Fibroblast of pulmonary artery (primary cell): ENCODE data around the gene NPIPA7.
"Not testable (repeated sequence)": the region's sequence is repeated elsewhere in the genome, so short reads cannot be mapped to it uniquely, and the experiment has no call there.

Experiments used
- DNase-seq: peaks from one replicate; pipeline ENCODE4 v3.0.0-alpha.2; 2010; ENCODE audit warnings: low read depth
- H3K4me3 ChIP-seq: replicated peaks from 2 replicates; pipeline ENCODE4 v1.5.1; 2011; ENCODE audit warnings: low read depth, mild to moderate bottlenecking, control low read depth, low read length, moderate library complexity

Gene NPIPA7

GRCh38 chr16:16413773-16414172 lies 34.8 kb downstream of the NPIPA7 start:
- not testable (repeated sequence) for DNase-seq, H3K4me3 ChIP-seq

- not testable (repeated sequence) for H3K4me3 ChIP-seq, DNase-seq
Measured at GRCh38 chr16:16417071-16417470, 38.1 kb downstream of the NPIPA7 start.

GRCh38 chr16:16417914-16418544 lies 39.1 kb downstream of the NPIPA7 start:
- H3K4me3 ChIP-seq, DNase-seq: not testable (repeated sequence)

GRCh38 chr16:16420515-16420914 lies 41.6 kb downstream of the NPIPA7 start:
- DNase-seq, H3K4me3 ChIP-seq: not testable (repeated sequence)

- DNase-seq, H3K4me3 ChIP-seq: not testable (repeated sequence)
Measured at GRCh38 chr16:16425146-16425545, 46.2 kb downstream of the NPIPA7 start.

GRCh38 chr16:16431135-16431534 lies 52.2 kb downstream of the NPIPA7 start:
- DNase-seq, H3K4me3 ChIP-seq: not testable (repeated sequence)

GRCh38 chr16:16434711-16435110 lies 55.8 kb downstream of the NPIPA7 start:
- not testable (repeated sequence) for H3K4me3 ChIP-seq, DNase-seq

- not testable (repeated sequence) for H3K4me3 ChIP-seq, DNase-seq
Measured at GRCh38 chr16:16441401-16441800, 62.5 kb downstream of the NPIPA7 start.
